Fibroblast of gingiva (primary cell): ENCODE measurements around the gene SLC44A2.

Source experiments
- DNase-seq: peaks from one replicate; pipeline ENCODE4 v3.0.0-alpha.2; 2011; ENCODE audit warnings: low read depth

Gene SLC44A2

DNA sequence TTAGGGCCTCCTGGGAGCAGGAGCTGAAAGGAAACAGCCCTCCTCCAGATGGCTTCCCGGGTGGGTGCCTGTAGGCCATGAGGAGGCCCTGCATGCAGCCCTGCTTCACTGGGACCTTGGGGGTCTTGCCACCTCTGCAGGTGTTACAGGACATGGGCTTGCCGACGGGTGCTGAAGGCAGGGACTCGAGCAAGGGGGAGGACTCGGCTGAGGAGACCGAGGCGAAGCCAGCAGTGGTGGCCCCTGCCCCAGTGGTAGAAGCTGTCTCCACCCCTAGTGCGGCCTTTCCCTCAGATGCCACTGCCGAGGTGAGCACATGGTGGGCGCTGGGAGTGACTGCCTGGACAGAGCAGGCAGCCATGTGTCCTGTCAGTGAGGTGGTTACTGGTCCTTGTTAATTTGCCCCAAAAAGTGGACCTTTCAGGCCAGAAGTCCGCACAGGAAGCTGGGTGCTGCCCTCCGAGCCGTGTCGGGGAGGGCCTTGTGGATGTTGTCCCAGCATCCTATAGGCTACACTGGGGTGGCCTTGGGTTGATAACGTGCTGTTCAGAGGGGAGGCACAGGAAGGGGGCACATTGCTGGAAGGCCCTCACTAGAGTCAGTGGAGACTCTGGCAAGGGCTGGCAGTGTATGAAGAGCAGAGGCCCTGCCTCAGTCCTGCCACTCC is 57.2 kb downstream of the SLC44A2 start:
- DNase-seq: no peak

DNA sequence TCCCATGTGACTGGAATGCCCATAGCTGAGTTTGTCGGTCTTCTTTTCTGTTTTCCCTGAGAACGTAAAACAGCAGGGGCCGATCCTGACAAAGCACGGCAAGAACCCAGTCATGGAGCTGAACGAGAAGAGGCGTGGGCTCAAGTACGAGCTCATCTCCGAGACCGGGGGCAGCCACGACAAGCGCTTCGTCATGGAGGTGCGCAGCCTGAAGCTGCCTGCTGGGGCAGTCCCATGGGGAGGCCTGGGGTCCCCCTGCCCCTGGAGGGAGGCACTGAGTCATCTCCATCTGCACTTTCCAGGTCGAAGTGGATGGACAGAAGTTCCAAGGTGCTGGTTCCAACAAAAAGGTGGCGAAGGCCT is 57.7 kb downstream of the SLC44A2 start:
- DNase-seq: no peak

DNA sequence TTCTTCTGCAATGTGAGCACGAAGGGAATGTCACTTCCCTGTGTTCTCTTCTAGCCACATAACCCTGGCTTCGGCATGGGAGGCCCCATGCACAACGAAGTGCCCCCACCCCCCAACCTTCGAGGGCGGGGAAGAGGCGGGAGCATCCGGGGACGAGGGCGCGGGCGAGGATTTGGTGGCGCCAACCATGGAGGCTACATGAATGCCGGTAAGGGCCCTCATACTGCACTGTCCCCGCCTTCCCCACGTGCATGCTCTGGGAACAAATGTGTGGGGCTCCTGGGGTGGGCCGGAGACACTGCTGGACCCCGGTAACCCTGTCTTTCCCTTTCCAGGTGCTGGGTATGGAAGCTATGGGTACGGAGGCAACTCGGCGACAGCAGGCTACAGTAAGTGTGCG is 58.2 kb downstream of the SLC44A2 start:
- no peak for DNase-seq

DNA sequence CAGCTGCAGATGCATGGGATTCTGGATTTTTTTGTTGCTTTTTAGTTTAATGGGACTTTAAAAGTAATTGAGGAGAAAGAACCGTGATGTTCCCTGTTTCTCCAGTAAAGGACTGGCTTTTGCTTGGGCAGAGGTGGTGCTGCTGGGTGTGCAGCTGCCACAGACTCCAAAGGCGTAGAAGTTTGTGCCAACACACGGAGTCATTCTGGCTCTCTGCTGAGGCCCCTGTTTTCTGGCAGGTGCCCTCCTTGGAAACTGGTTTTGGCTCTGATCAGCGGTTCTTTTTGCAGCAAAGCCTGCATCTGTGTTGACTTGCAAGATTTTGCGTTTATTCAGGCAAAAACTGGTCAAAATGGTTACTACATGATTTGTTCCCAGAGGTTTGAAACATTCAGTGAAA is 59.9 kb downstream of the SLC44A2 start:
- no peak for DNase-seq

DNA sequence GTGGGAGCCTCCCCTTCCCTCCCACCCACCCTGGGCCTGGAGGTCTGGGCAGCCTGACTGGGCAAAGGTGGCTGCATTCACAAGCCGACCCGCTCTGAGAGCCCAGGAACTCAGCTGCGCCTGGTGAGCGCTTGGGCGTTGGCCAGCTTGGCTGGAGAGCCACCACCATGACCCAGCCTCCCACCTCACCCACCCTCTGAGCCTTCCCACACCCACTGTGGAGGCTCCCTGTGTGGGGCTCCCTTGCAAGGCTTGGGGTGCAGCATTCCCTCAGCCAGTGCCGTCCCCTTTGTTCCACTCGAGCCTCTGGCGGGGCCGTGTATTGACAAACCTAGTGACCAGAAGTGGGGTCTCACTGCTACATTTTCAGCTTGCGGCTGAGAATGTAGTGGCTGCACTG is 60.8 kb downstream of the SLC44A2 start:
- DNase-seq: no peak

DNA sequence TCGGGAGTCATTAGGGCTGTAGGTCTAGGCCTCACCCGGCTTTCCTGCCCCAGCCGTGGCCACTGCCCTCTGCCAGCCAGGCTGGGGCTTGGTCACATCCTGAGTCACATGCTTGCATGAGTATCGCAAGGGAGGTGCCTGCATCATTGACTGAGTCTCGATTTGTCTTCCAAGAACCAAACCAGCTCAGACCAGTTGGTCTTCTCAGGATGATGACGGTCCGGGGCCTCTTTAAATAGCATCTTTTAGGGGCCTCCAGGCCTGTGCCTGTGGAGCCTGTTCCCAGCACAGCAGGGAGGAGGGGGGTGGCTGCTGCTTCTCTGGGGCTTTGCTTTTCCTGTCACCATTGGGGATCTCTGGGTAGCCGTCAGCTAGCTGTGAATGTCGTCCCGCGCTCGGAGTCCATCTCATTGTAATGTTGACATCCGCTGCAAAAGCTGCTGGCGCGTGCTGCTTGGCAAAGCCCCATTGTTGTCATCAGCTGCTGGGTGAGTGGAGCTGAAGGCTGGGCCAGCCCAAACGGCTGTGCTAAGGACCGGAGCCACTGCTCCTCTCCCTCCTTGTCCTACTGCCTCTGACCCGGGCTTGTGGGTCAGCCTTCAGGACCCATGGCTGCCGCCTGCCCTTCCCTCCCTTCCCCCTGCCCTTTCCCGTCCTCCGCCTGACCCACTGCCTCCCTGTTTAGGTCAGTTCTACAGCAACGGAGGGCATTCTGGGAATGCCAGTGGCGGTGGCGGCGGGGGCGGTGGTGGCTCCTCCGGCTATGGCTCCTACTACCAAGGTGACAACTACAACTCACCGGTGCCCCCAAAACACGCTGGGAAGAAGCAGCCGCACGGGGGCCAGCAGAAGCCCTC is 61.5 kb downstream of the SLC44A2 start:
- peak; percentile 29 for DNase-seq

DNA sequence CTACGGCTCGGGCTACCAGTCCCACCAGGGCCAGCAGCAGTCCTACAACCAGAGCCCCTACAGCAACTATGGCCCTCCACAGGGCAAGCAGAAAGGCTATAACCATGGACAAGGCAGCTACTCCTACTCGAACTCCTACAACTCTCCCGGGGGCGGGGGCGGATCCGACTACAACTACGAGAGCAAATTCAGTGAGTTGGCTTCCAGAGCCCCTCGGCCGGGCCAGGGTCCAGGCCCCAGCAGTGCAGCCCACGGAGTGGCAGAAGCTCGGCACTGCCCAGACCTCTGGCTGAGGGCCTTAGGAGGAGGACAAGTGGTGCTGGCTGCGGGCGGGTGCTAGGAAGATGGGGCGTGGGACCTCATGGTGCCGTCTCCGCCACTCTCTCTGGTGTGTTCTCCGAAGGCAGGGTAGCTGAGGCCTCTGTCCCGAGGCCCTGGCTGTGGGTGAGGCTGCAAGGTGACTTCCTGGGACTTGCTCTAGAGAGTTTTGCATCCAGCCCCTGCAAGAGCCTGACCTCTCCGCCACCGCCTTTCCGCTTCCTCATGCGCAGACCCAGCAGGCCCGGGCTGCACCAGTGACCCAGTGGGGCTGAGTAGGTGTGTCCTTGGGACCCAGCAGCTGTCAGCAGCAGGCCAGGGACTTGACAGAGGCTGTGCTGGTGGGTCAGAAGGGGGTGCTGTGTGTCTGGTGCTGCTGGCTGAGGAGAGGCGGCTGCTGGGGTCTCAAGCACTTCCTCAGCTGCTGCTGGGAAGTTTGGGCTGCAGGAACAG is 62.4 kb downstream of the SLC44A2 start:
- no peak for DNase-seq

DNA sequence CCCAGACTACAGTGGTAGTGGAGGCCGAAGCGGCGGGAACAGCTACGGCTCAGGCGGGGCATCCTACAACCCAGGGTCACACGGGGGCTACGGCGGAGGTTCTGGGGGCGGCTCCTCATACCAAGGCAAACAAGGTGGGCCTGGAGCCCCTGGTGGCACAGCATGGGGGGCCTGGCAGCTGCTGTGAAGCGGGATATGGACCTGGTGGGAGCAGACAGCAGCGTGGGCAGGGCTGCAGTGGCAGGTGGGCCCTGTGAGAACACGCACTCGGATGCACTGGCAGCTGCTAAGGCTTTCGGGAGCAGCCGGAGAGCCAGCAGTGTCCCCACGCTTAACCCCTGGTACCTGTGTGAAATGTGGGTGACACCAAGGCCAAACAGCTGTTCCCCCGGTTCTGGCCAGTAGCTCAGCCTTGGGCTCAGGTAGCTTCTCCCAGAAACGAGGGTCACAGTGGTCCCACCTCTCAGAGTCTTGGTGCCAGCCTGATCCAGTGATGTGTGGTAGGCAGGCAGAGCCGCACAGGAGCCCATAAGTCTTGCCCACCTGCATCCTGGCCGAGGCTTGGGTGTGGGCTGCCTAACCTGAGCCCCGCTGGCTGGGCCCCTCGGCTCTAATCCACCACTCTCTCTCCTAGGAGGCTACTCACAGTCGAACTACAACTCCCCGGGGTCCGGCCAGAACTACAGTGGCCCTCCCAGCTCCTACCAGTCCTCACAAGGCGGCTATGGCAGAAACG is 63.4 kb downstream of the SLC44A2 start:
- no peak for DNase-seq

DNA sequence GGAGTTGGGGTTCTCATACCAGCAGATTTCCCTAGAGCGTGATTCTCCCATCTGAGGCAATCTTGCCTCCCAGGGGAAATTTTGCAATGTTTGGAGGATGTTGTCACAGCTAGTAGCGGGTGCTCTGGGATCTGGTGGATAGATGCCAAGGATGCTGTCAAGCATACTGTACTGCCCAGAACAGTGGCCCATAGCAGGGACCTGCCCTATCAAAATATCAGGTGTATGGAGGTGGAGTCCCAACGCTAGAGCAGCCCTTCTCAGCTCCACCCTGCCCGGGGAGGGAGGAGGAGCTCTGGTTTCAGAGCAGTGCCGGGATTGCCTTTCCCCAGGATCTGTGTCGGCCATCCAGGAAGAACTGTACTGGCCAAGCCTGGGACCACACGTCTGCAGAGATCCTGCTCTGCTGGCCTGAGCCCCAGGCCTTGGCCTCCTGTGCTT is 65.0 kb downstream of the SLC44A2 start:
- peak; percentile 84 for DNase-seq

DNA sequence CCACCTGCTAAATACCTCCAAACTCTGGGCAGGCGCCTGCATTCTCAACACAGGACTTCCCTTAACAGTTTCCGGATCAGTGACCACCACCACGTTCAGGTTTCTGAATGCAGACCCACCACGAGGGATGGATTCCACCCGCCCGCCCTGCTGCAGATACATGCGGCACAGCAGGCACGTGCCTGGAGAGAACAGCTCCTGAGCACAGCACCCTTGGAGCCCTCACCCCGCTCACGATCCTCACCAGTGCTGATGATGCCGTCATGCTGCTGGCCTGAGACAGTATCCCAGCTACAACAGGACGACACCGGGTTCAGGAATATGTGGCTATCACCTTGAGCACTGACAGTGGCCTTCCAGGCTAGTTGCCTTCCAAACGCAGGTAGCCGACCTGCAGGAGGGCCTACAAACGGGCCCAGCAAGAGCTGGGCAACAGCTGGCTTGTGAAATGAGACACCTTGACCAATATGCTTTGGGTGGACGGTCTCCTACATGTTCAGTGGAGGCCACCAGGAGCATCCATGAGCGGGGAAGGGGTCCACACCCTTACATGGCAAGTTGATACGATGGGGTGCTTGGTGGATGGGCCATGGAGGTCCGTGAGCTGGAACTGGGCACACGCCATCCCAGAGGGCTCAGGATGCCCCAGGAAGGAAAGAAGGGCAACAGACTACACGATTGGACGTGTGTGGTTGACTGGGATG is 66.0 kb downstream of the SLC44A2 start:
- no peak for DNase-seq

DNA sequence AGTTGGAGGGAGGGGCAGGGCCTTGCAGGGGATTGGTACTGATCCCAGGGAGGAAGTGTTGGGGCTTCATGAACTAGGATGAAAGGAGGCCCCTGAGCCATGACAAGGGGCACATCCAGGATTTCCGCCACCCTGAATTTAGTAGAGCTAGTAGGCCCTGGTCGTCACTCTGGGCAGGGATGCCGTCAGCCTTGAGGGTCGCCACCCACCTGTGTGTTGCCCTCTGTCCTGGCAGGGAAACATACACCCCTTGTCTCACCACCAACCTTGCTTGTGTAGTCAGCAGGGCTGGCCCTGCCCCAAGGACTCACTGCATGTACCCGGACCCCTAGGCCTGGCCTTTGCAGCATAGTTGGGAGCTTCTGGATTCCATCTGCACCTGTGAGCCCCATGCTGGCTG is 66.5 kb downstream of the SLC44A2 start:
- DNase-seq: no peak

DNA sequence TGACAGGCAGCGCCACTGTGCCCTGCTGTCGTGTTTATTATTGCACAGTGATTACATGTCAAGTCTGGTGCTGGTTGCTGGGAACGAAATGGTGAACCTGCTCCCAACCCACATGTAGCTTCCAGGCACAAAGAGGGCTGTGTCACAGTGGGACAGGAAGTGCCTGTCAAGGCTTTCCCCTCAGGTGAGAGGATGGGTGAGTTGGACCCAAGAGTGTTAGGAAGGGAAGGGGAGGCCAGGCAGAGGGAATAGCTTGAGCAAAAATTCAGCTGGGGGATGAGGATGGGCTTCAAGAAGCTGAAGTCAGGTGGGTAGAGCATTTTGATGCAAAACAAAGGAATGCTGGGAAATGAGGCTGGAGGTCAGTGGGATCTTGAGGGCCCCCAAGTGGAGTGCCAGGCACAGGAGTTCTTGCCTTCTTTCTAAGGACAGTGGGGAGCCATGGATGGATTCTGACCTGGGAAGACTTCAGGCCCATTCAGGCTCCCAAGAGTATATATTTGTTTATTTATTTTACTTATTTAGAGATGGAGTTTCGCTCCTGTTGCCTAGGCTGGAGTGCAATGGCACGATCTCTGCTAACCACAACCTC is 67.4 kb downstream of the SLC44A2 start:
- no peak for DNase-seq
